DMS53 (cell line): ENCODE data around the gene DLG5.
A peak's percentile ranks its signal among the peaks of the same experiment; 100 is the strongest.

Experiments
- DNase-seq: peaks from one replicate; lab custom pipeline; 2025; lab: John Stamatoyannopoulos, UW

Gene DLG5, protein sequence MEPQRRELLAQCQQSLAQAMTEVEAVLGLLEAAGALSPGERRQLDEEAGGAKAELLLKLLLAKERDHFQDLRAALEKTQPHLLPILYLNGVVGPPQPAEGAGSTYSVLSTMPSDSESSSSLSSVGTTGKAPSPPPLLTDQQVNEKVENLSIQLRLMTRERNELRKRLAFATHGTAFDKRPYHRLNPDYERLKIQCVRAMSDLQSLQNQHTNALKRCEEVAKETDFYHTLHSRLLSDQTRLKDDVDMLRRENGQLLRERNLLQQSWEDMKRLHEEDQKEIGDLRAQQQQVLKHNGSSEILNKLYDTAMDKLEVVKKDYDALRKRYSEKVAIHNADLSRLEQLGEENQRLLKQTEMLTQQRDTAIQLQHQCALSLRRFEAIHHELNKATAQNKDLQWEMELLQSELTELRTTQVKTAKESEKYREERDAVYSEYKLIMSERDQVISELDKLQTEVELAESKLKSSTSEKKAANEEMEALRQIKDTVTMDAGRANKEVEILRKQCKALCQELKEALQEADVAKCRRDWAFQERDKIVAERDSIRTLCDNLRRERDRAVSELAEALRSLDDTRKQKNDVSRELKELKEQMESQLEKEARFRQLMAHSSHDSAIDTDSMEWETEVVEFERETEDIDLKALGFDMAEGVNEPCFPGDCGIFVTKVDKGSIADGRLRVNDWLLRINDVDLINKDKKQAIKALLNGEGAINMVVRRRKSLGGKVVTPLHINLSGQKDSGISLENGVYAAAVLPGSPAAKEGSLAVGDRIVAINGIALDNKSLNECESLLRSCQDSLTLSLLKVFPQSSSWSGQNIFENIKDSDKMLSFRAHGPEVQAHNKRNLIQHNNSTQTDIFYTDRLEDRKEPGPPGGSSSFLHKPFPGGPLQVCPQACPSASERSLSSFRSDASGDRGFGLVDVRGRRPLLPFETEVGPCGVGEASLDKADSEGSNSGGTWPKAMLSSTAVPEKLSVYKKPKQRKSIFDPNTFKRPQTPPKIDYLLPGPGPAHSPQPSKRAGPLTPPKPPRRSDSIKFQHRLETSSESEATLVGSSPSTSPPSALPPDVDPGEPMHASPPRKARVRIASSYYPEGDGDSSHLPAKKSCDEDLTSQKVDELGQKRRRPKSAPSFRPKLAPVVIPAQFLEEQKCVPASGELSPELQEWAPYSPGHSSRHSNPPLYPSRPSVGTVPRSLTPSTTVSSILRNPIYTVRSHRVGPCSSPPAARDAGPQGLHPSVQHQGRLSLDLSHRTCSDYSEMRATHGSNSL (N-terminal part only)

GRCh38 chr10:77926566-77927401 is at the start of gene DLG5:
TSS of gene DLG5 (minus strand) at chr10:77926755. CDS start at chr10:77926520, 235 bp downstream.
- peak; percentile 73 for DNase-seq

DNA sequence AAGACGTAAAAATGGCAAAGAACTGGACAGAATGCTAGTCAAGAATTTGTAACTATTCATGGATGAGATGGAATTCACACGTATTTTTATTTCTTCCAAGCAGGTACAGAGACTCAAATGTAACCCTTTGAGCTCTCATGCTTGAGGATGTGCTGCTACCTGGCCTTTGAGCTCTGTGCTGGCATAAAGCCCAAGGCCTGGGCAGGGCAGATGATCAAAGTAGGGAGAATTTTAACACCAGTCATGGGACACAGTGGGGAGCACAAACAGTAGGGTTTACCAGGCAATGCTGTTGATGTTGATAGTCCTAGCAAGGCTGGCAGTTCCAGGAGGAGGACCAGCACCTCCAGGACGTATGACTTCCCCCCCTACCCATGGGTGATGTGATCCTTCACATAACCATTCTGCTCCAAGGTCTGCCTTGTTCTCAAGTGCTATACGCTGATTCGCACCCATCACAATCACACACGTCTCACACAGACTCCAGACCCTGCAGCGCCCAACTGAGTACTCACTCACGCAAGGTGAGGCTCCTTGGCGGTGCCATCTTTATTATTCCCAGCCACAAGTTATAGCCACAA is 48.6 kb upstream of the DLG5 start:
- DNase-seq: no peak

DNA sequence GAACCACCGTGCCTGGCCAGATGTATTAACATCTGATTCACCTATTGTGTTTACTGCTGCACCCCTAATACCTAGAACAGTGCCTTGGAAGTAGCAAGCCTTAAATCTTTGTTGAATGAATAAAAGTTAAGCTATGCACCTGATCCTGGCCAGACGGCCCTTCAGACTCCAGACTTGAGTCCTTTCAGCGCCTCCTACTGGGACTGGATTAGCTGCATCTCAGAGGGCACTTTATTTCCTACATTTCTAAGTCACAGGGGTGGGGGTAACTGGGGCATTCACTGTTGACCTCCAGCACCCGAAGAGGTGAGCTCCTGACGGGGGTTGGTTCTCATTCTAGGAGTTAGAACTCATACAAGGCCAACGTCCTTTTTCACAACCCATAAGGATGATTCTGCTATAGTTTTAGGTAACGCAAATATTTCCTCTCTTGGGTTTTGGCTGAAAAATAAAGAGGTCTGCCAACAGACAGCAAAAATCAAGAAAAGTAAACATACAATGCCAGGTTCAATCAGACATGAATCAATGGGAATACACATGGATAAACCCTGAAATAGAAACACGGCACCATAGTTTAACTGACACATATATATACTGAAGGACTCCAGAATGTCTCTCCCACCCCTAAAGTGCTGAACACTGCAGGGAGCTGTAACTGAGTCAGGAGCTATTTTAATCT is 48.0 kb upstream of the DLG5 start:
- peak; percentile 60 for DNase-seq

DNA sequence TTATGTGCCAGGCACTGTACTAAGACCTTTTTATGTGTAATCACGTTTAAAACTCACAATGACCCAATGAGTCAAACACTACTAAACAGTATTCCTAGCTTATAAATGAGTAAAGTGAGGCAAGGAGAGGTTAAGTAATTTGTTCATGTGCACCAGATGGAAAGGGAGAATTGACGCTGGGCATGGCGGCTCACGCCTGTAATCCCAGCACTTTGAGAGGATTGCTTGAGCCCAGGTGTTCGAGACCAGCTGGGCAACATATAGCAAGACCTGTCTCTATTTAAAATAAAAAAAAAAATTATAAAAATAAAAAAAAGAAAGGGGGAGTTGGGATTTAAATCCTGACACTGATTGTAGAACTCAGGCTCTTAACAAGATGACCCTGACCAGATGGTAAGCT is 46.7 kb upstream of the DLG5 start:
- DNase-seq: no peak

DNA sequence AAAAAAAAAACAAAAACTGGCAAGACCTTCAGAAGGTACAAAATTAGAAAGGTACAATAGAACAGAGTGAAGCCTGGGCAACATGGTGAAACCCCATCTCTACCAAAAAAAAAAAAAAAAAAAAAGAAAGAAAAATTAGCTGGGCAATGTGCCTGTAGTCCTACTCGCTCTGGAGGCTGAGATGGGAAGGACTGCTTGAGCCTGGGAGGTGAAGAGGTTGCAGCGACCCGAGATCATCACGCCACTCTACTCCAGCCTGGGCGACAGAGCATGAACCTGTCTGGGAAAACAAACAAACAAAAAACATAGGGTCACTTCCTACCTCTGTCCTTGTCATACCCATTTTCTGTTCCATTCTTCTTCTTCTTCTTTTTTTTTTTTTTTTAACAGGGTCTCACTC is 45.6 kb upstream of the DLG5 start:
- DNase-seq: peak; percentile 60

- no peak for DNase-seq
Measured at GRCh38 chr10:77971804-77972144, 45.2 kb upstream of the DLG5 start.

- DNase-seq: peak; percentile 63
Measured at GRCh38 chr10:77970869-77971803, 44.6 kb upstream of the DLG5 start.

GRCh38 chr10:77969114-77969513 is 42.6 kb upstream of the DLG5 start:
- DNase-seq: no peak

DNA sequence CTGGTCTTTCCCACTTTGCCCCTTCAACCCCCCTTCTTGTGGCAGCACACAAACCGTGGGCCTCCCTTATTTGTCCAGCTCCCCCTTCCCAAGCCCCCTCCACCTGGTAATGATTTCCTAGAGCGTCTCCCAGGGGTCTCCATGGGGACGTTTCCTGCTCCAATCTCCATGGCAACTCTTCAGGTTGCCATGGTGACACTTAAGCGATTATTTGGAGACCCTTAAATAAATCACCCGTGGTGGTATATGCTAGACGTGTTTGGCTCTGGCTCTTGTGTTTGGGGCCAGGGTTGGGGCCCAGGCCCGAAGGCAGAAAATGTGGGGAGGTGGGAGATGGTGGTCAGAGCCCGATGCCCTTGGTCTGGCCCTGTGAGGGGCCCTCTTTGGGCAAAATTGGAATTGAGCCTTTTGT is 41.1 kb upstream of the DLG5 start:
- DNase-seq: no peak

DNA sequence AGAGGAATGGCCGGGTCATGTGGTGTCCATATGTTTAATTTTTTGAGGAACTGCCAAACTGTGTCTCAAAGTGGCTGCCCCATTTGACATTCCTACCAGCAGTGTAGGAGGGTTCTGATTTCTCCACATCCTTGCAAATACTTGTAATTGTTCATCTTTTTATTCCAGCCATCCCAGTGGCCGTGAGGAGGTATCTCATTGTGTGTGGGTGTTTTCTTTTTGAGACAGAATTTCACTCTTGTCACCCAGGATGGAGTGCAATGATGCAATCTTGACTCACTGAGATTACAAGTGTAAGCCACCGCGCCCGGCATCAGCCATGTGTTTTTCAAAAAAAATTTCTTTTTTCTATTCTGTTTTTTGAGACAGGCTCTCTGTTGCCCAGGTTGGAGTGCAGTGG is 38.7 kb upstream of the DLG5 start:
- DNase-seq: peak; percentile 14

- no peak for DNase-seq
Measured at GRCh38 chr10:77964811-77965210, 38.3 kb upstream of the DLG5 start.

DNA sequence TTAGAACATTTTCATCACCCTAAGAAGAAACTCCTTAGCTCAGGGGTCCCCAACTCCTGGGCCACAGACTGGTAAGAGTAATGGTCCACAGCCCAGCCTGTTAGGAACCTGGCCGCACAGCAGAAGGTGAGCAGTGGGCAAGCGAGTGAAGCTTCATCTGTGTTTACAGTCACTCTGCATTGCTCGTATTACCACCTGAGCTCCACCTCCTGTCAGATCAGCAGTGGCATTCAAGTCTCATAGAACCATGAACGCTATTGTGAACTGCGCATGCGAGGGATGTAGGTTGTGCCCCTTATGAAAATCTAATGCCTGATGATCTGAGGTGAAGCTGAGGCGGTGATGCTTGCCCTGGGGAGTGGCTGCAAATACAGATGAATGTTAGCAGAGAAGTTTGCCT is 37.3 kb upstream of the DLG5 start:
- no peak for DNase-seq

GRCh38 chr10:77962350-77963146 is 36.0 kb upstream of the DLG5 start:
- DNase-seq: no peak

DNA sequence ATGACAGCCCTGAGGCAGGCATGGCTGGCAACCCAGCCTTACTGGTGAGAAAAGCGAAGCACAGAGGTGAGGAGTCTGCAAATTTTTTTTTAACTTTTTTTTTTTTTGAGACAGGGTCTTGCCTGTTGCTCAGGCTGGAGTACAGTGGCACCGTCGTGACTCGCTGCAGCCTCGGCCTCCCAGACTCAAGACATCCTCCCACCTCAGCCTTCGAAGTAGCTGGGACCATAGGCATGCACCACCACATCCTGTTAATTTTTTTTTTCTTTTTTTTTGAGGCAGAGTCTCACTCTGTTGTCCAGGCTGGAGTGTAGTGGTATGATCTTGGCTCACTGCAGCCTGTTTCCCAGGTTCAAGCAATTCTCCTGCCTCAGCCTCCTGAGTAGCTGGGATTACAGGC is 35.1 kb upstream of the DLG5 start:
- no peak for DNase-seq

DNA sequence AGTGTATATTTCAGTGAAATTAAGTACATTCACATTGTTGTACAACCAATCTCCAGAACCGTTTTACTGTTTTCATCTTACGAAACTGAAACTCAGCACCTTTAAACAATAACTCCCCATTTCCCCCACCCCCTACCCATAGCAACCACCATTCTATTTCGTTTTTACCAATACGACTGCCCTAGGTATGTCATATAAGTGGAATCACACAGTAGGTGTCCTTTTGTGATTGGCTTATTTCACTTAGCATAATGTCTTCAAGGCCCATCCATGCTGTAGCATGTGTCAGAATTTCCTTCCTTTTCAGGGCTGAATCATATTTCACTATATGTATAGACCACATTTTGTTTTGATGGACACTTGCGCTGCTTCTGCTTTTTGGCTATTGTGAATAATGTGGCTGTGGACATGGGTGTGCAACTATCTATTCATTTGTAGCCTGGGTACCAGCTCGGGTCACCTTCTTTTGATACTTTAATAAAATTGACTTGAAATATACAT is 34.3 kb upstream of the DLG5 start:
- DNase-seq: no peak

GRCh38 chr10:77959887-77960455 is 33.4 kb upstream of the DLG5 start:
- no peak for DNase-seq

DNA sequence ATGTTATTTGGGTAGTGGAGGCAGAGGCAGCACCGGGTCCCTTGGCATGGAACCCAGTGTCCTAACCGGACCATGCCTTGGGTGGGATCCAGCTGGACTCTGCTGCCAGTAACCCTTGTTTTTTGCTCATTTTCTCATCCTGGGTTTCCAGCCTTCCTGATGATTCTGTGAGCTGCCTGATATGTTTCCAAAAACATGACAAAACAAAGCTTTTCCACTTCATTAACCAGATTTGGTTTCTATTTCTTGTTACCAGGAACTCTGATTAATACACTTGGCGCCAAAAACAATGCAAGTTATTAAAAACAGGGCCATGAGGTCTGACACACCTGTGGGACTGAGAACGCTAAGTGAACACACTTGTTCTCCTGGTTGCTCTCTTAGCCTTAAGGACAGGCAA is 32.8 kb upstream of the DLG5 start:
- DNase-seq: no peak

- DNase-seq: no peak
Measured at GRCh38 chr10:77955136-77955535, 28.6 kb upstream of the DLG5 start.
